Transverse colon (tissue), 4 donors: ENCODE data around the gene NHERF2. TPM values are rescaled to one million over a fixed set of nuclear protein-coding genes. Genes with fewer than 3 reads are reported as not detected.

Experiments used
- DNase-seq: peaks from one replicate; pipeline ENCODE4 v3.0.0-alpha.2; 2019
- H3K27ac ChIP-seq, 4 donors: fragments of 200-600 bp; sonication (generic); 2 replicates each; pipeline ENCODE4 v1.5.1; 2016 to 2018; ENCODE audit warnings: inconsistent platforms in 4 of 4
- H3K27me3 ChIP-seq: fragments of 200-600 bp; sonication (generic); 2 replicates; pipeline ENCODE4 v1.5.1; 2017; ENCODE audit warnings: inconsistent platforms
- H3K36me3 ChIP-seq, 4 donors: fragments of 200-600 bp; sonication (generic); 2 replicates each; pipeline ENCODE4 v1.5.1; 2017 to 2019; ENCODE audit warnings: inconsistent platforms in 4 of 4
- H3K4me1 ChIP-seq, 4 donors: fragments of 200-600 bp; sonication (generic); 2 replicates each; pipeline ENCODE4 v1.5.1; 2017 to 2020; ENCODE audit warnings: inconsistent platforms in 4 of 4
- H3K4me3 ChIP-seq, 4 donors: fragments of 200-600 bp; sonication (generic); 1 replicate in 1 of 4; 2 replicates in 3 of 4; pipeline versions ENCODE4 v1.5.1 to v1.6.1; 2017 to 2019; ENCODE audit warnings: inconsistent platforms in 4 of 4
- H3K9me3 ChIP-seq, 2 donors: fragments of 200-600 bp; sonication (generic); 2 replicates each; pipeline ENCODE4 v1.5.1; 2017 to 2019; ENCODE audit warnings: inconsistent platforms in 2 of 2
- EP300 ChIP-seq: sonication (generic); formaldehyde crosslinking; IDR thresholded peaks from one replicate; pipeline ENCODE4 v1.6.1; 2017; ENCODE audit warnings: antibody characterized with exemption, low read depth
- POLR2A ChIP-seq: fragments of 450-650 bp; IDR thresholded peaks from one replicate; pipeline ENCODE4 v1.6.1; 2016; ENCODE audit warnings: antibody characterized with exemption, mild to moderate bottlenecking, moderate library complexity
- POLR2AphosphoS5 ChIP-seq, 3 donors: sonication (generic); formaldehyde crosslinking; IDR thresholded peaks; one replicate each; pipeline ENCODE4 v1.6.1; 2016; ENCODE audit warnings: antibody characterized with exemption in 3 of 3
- WGBS, 2 donors: methylation state at CpG; one replicate each; pipeline ENCODE4 v1.1.5; 2018; ENCODE audit warnings: low coverage in 1 of 2; 5-methylcytosine and 5-hydroxymethylcytosine counted together
- in situ Hi-C, 4 donors: fragments of 200-750 bp; cut with MboI; loops; one replicate each; pipeline versions ENCODE4 v1.15.0 to v1.15.1; 2017; ENCODE audit warnings: low sequenced_read_pairs in 3 of 4, low pct_ligation_motif_present in 1 of 4, low pct_unique_long_range_greater_than_20kb in 1 of 4
- intact Hi-C: fragments of 100-400 bp; cut with DNase I; formaldehyde crosslinking; loops from one replicate; pipeline ENCODE4 v1.15.1; 2023; ENCODE audit warnings: low total_unique reads
- total RNA-seq, 4 donors: library from RNA; depleted of rRNA; stranded (reverse); fragments of >200 nt; gene quantifications; one replicate each; pipeline ENCODE4 v1.1.0, GENCODE V29; 2016
- TF ChIP-seq, protein P1 (sequence below), 5 experiments: fragments of 200-600 bp in 3 of 5; fragments of 450-650 bp in 2 of 5; sonication (generic) in 3 of 5; IDR thresholded peaks; 1 replicate in 2 of 5; 2 replicates in 3 of 5; pipeline ENCODE4 v1.5.1; 2016 to 2017; ENCODE audit warnings: antibody characterized with exemption in 5 of 5, inconsistent platforms in 3 of 5, mild to moderate bottlenecking in 2 of 5, moderate library complexity in 1 of 5

NHERF2 gene
- total RNA-seq, 4 donors from 2014 or later = 3.7 to 61.9 (median 29.8) TPM

DNA sequence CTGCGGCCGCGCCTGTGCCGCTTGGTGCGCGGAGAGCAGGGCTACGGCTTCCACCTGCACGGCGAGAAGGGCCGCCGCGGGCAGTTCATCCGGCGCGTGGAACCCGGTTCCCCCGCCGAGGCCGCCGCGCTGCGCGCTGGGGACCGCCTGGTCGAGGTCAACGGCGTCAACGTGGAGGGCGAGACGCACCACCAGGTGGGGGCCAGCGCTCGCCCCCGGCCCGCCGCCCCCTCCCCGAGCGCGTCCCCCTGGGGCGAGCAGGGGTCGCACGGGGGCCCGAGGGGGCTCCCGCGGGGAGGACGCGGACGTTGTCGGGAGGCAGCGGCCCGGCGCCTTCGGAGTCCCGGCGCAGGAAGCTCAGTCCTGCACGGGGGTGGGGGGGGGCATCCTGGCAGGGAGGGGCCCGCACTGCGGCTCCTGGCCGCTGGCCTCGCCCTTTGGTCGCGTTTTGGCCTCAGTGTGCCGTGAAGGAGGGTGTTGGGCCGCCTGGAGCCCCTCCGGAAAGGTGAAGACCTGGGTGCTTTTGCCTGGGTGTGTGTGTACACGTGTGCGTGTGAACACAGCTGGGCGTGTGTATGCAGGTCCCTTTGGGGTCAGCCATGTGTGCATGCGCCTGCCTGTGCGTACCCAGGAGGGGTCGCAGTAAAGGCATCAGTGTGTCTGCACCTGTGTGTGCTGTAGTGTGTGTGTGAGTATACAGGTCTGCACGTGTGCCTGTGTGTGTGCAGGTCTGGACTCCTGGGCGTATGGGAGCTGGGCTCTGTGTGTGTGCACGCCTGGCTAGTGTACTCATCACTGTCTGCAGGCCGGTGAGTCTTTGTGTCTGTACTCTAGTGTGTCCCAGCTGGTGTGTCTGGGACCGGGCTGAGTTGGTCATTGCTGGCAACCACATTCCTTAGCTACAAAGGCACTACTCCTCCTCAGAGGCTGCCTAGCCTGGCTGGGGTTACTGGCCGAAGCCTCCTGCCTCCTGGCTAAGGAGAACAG, 615 bp downstream of the NHERF2 start:
- H3K4me3 ChIP-seq = peak overlapping the region; percentile 57 to 79 (median 65)
- no peak for DNase-seq
- 4 to 12% methylated on average over 9 to 49 of the region's 76 CpGs for WGBS, 2 donors
- TF ChIP-seq POLR2AphosphoS5 (IDR thresholded peaks at IDR 0.05) (no peak), EP300 (no peak), POLR2A (no peak)
- TF ChIP-seq, protein P1, sequence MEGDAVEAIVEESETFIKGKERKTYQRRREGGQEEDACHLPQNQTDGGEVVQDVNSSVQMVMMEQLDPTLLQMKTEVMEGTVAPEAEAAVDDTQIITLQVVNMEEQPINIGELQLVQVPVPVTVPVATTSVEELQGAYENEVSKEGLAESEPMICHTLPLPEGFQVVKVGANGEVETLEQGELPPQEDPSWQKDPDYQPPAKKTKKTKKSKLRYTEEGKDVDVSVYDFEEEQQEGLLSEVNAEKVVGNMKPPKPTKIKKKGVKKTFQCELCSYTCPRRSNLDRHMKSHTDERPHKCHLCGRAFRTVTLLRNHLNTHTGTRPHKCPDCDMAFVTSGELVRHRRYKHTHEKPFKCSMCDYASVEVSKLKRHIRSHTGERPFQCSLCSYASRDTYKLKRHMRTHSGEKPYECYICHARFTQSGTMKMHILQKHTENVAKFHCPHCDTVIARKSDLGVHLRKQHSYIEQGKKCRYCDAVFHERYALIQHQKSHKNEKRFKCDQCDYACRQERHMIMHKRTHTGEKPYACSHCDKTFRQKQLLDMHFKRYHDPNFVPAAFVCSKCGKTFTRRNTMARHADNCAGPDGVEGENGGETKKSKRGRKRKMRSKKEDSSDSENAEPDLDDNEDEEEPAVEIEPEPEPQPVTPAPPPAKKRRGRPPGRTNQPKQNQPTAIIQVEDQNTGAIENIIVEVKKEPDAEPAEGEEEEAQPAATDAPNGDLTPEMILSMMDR (IDR thresholded peaks at IDR 0.05) = no peak
- peaks cover 9 to 39% (median 27%) of the 10 kb centered on the region in 4 donors for H3K4me1 ChIP-seq
- H3K9me3 ChIP-seq = no peaks in the 10 kb centered on the region
- in situ Hi-C loops = loop anchor here in 2 of 4 donors (10.0 kb wide), 1 partner anchor 117 kb away; the partner anchor contains the start of gene RAB26 (in 2 of the 2)
- H3K36me3 ChIP-seq = no peaks in the 10 kb centered on the region
- intact Hi-C loops = loop anchor here (5.0 kb wide), 1 partner anchor 125 kb away; no protein-coding TSS in a partner anchor
- H3K27ac ChIP-seq = peak overlapping the region; percentile 72 to 84 (median 82)
- no peaks in the 10 kb centered on the region for H3K27me3 ChIP-seq

- WGBS, 2 donors = 71% methylated on average over 3 of the region's 3 CpGs; no CpG with 5 or more reads in 1 of the 2 donors
- no peaks in the 10 kb centered on the region for H3K27me3 ChIP-seq
- peaks cover 5 to 39% (median 27%) of the 10 kb centered on the region in 4 donors for H3K4me1 ChIP-seq
- peak overlapping the region in 2 of 4 donors; percentile 62 to 79 for H3K4me3 ChIP-seq
- in situ Hi-C loops = loop anchor here in 2 of 4 donors (10.0 kb wide), 1 partner anchor 117 kb away; the partner anchor contains the start of gene RAB26 (in 2 of the 2)
- no peaks in the 10 kb centered on the region for H3K36me3 ChIP-seq
- TF ChIP-seq, protein P1 (IDR thresholded peaks at IDR 0.05) = no peak
- no peak for TF ChIP-seq POLR2AphosphoS5 (IDR thresholded peaks at IDR 0.05)
- TF ChIP-seq POLR2A = no peak
- no peak for TF ChIP-seq EP300
- intact Hi-C loops = loop anchor here (5.0 kb wide), 1 partner anchor 124 kb away; no protein-coding TSS in a partner anchor
- H3K9me3 ChIP-seq = no peaks in the 10 kb centered on the region
- H3K27ac ChIP-seq = peak overlapping the region in 3 of 4 donors; percentile 81 to 84 (median 84)
- no peak for DNase-seq
Measured at GRCh38 chr16:2028146-2028545, 1.4 kb downstream of the NHERF2 start.

- intact Hi-C loops (loop anchor here (5.0 kb wide), 1 partner anchor 124 kb away; no protein-coding TSS in a partner anchor), in situ Hi-C loops (loop anchor here in 2 of 4 donors (10.0 kb wide), 1 partner anchor 116 kb away; the partner anchor contains the start of gene RAB26 (in 2 of the 2))
- Histone ChIP-seq H3K4me3 (no peak overlapping the region), H3K27ac (peak overlapping the region in 2 of 4 donors; percentile 81 to 84), H3K27me3 (no peaks in the 10 kb centered on the region), H3K9me3 (no peaks in the 10 kb centered on the region), H3K4me1 (peaks cover 2 to 39% (median 28%) of the 10 kb centered on the region in 4 donors), H3K36me3 (no peaks in the 10 kb centered on the region)
- WGBS, 2 donors = 80 to 82% methylated on average over 2 to 16 of the region's 18 CpGs
- TF ChIP-seq EP300 (no peak), POLR2A (no peak), POLR2AphosphoS5 (IDR thresholded peaks at IDR 0.05) (no peak)
- TF ChIP-seq, protein P1 (IDR thresholded peaks at IDR 0.05) = no peak
- no peak for DNase-seq
Measured at GRCh38 chr16:2028620-2029220, 2.0 kb downstream of the NHERF2 start.
